Caco-2 (cell line): ENCODE results near the gene AP5S1. TPM values are rescaled to one million over a fixed set of nuclear protein-coding genes. Genes with fewer than 3 reads are reported as not detected.

ENCODE experiments used
- BruUV-seq: library from RNA; stranded (reverse); fragments of 400-500 nt; replicated peaks from 2 replicates; lab custom pipeline; 2021; lab: Mats Ljungman, UMichigan
- CTCF ChIA-PET: fragments of 300-600 bp; sonication (Branson Sonifier 250); formaldehyde crosslinking; loops from one replicate; lab custom pipeline; 2022; ENCODE audit warnings: antibody characterized with exemption; lab: Charles Lee
- POLR2A ChIA-PET: fragments of 300-600 bp; sonication (Branson Sonifier 250); formaldehyde crosslinking; loops from one replicate; lab custom pipeline; 2022; ENCODE audit warnings: antibody characterized with exemption; lab: Charles Lee
- DNase-seq, 2 experiments: peaks; one replicate each; pipeline versions ENCODE4 v3.0.0 to v3.0.0-alpha.2; 2020 to 2022
- H3K27me3 ChIP-seq: replicated peaks from 2 replicates; pipeline ENCODE4 v1.6.0; 2011; ENCODE audit warnings: low read length; ENCODE audit not compliant: control insufficient read depth, insufficient read depth
- H3K36me3 ChIP-seq: 2 replicates; pipeline ENCODE4 v1.5.1; 2011; ENCODE audit warnings: low read length; ENCODE audit not compliant: control insufficient read depth, insufficient read depth
- H3K4me1 ChIP-seq: fragments of 250-450 bp; sonication (Bioruptor Pico); 2 replicates; pipeline ENCODE4 v1.5.1; 2020; ENCODE audit warnings: mild to moderate bottlenecking
- H3K4me3 ChIP-seq: 2 replicates; pipeline ENCODE4 v1.5.1; 2011; ENCODE audit warnings: low read depth, mild to moderate bottlenecking, control low read depth, low read length
- H3K9me3 ChIP-seq: fragments of 250-450 bp; sonication (Bioruptor Pico); 2 replicates; pipeline ENCODE4 v1.5.1; 2020; ENCODE audit warnings: mild to moderate bottlenecking, moderate library complexity
- H3K27ac Mint-ChIP-seq: one replicate; pipeline ENCODE4 v1.8.0; 2022; ENCODE audit warnings: mixed read lengths; ENCODE audit not compliant: unreplicated experiment
- H3K27me3 Mint-ChIP-seq: one replicate; pipeline ENCODE4 v1.8.0; 2022; ENCODE audit warnings: mixed read lengths; ENCODE audit not compliant: insufficient read depth, unreplicated experiment
- H3K36me3 Mint-ChIP-seq: one replicate; pipeline ENCODE4 v1.8.0; 2022; ENCODE audit warnings: mild to moderate bottlenecking, mixed read lengths; ENCODE audit not compliant: insufficient read depth, unreplicated experiment
- H3K4me1 Mint-ChIP-seq: one replicate; pipeline ENCODE4 v1.8.0; 2022; ENCODE audit warnings: low read depth, mixed read lengths; ENCODE audit not compliant: unreplicated experiment
- H3K4me3 Mint-ChIP-seq: one replicate; pipeline ENCODE4 v1.8.0; 2022; ENCODE audit warnings: mild to moderate bottlenecking, moderate library complexity, mixed read lengths; ENCODE audit not compliant: unreplicated experiment
- H3K9me3 Mint-ChIP-seq: one replicate; pipeline ENCODE4 v1.8.0; 2022; ENCODE audit warnings: mixed read lengths; ENCODE audit not compliant: unreplicated experiment
- intact Hi-C: fragments of 100-400 bp; cut with micrococcal nuclease; formaldehyde crosslinking; loops from one replicate; pipeline ENCODE4 v1.10.0; 2022; ENCODE audit not compliant: unreplicated experiment
- total RNA-seq: library from RNA; stranded (reverse); gene quantifications from 2 replicates; pipeline ENCODE4 v1.2.3, GENCODE V29; 2022
- TF ChIP-seq, protein P1 (sequence below), 2 experiments: fragments of 200-600 bp in 1 of 2; IDR thresholded peaks; 1 replicate in 1 of 2; 2 replicates in 1 of 2; pipeline versions ENCODE4 v1.5.1 to v1.8.0; 2011 to 2022; ENCODE audit warnings: antibody characterized with exemption in 1 of 2, control low read depth in 1 of 2, inconsistent platforms in 1 of 2, low read depth in 1 of 2, low read length in 1 of 2, mild to moderate bottlenecking in 1 of 2, moderate library complexity in 1 of 2; ENCODE audit not compliant: insufficient read depth in 1 of 2, severe bottlenecking in 1 of 2, unreplicated experiment in 1 of 2

The AP5S1 gene
- total RNA-seq, 1 experiment from 2014 or later, result 17.3 TPM

- H3K4me1 ChIP-seq, result peaks cover 36% of the 10 kb centered on the region
- TSS peak; percentile 53 for BruUV-seq
- Mint-ChIP-seq H3K36me3 (peaks cover 17% of the 10 kb centered on the region), H3K4me1 (peaks cover 25% of the 10 kb centered on the region), H3K9me3 (no peaks in the 10 kb centered on the region), H3K4me3 (peak overlapping the region; percentile 84), H3K27me3 (no peaks in the 10 kb centered on the region), H3K27ac (peak overlapping the region; percentile 93)
- intact Hi-C loops, result no loop called here
- TF ChIP-seq, protein P1, sequence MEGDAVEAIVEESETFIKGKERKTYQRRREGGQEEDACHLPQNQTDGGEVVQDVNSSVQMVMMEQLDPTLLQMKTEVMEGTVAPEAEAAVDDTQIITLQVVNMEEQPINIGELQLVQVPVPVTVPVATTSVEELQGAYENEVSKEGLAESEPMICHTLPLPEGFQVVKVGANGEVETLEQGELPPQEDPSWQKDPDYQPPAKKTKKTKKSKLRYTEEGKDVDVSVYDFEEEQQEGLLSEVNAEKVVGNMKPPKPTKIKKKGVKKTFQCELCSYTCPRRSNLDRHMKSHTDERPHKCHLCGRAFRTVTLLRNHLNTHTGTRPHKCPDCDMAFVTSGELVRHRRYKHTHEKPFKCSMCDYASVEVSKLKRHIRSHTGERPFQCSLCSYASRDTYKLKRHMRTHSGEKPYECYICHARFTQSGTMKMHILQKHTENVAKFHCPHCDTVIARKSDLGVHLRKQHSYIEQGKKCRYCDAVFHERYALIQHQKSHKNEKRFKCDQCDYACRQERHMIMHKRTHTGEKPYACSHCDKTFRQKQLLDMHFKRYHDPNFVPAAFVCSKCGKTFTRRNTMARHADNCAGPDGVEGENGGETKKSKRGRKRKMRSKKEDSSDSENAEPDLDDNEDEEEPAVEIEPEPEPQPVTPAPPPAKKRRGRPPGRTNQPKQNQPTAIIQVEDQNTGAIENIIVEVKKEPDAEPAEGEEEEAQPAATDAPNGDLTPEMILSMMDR (IDR thresholded peaks at IDR 0.05; ENCODE audit: insufficient read depth in 1 of 2, low read depth in 1 of 2, low read length in 1 of 2, severe bottlenecking in 1 of 2, unreplicated experiment in 1 of 2), result no peak
- H3K9me3 ChIP-seq, result no peaks in the 10 kb centered on the region
- H3K36me3 ChIP-seq, result peaks cover 7% of the 10 kb centered on the region
- H3K27me3 ChIP-seq, result no peaks in the 10 kb centered on the region
- DNase-seq, result peak in 1 of 2 experiments; percentile 45
- CTCF ChIA-PET, result interaction anchor here (0.6 to 1.9 kb wide), 4 partner anchors 10 to 80 kb away, joined by 3 to 18 read pairs (median 4); partner anchors contain the start of genes AP5S1 and CENPB
- POLR2A ChIA-PET, result interaction anchor here (0.5 to 1.8 kb wide), 7 partner anchors 10 to 375 kb away, joined by 3 to 11 read pairs (median 4); partner anchors contain the start of genes ADISSP, AP5S1 and CENPB
- H3K4me3 ChIP-seq, result peak overlapping the region; percentile 69
These were observed 23.7 kb upstream of the AP5S1 start for GRCh38 chr20:3796477-3797225.

DNA sequence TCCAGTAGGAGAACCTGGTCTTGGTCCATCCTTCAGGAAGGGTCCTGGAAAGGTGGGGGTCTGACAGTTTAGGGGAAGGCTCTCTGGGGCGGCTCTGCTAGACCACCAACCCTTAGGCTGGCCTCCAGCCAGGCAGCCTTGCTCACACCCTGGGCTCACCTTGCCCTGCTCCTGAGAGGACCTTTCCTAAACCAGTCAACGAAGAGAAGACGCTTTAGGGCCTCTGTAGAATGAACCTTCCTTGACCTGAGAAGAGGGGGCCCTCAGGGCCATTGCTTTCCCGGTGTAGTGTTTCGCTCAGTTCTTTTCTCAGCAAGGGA, 23.2 kb upstream of the AP5S1 start:
- Histone ChIP-seq H3K4me1 (peaks cover 36% of the 10 kb centered on the region), H3K36me3 (peaks cover 7% of the 10 kb centered on the region), H3K4me3 (peak overlapping the region; percentile 69), H3K9me3 (no peaks in the 10 kb centered on the region), H3K27me3 (no peaks in the 10 kb centered on the region)
- intact Hi-C loops, result no loop called here
- Mint-ChIP-seq H3K27ac (peak overlapping the region; percentile 19), H3K9me3 (no peaks in the 10 kb centered on the region), H3K36me3 (peaks cover 21% of the 10 kb centered on the region), H3K4me1 (peaks cover 25% of the 10 kb centered on the region), H3K27me3 (no peaks in the 10 kb centered on the region), H3K4me3 (peak overlapping the region; percentile 84)
- CTCF ChIA-PET, result interaction anchor here (1.9 kb wide), 1 partner anchor 22 kb away, joined by 18 read pairs; no protein-coding TSS in a partner anchor
- TF ChIP-seq, protein P1 (IDR thresholded peaks at IDR 0.05; ENCODE audit: insufficient read depth in 1 of 2, low read depth in 1 of 2, low read length in 1 of 2, severe bottlenecking in 1 of 2, unreplicated experiment in 1 of 2), result no peak
- no TSS peak for BruUV-seq
- POLR2A ChIA-PET, result no interaction called here
- DNase-seq, result no peak

- peaks cover 27% of the 10 kb centered on the region for H3K36me3 Mint-ChIP-seq
- peak overlapping the region; percentile 74 for H3K27ac Mint-ChIP-seq
- no peaks in the 10 kb centered on the region for H3K9me3 ChIP-seq
- TF ChIP-seq, protein P1 (IDR thresholded peaks at IDR 0.05; ENCODE audit: insufficient read depth in 1 of 2, low read depth in 1 of 2, low read length in 1 of 2, severe bottlenecking in 1 of 2, unreplicated experiment in 1 of 2), result no peak
- no peaks in the 10 kb centered on the region for H3K27me3 Mint-ChIP-seq
- ChIA-PET CTCF (interaction anchor here (0.7 kb wide), 1 partner anchor 21 kb away, joined by 7 read pairs; no protein-coding TSS in a partner anchor), POLR2A (no interaction called here)
- H3K4me1 Mint-ChIP-seq, result peaks cover 25% of the 10 kb centered on the region
- H3K4me1 ChIP-seq, result peaks cover 36% of the 10 kb centered on the region
- no peak for DNase-seq
- intact Hi-C loops, result no loop called here
- H3K4me3 Mint-ChIP-seq, result peak overlapping the region; percentile 84
- no peaks in the 10 kb centered on the region for H3K9me3 Mint-ChIP-seq
- no peaks in the 10 kb centered on the region for H3K27me3 ChIP-seq
- BruUV-seq, result no TSS peak
- H3K4me3 ChIP-seq, result no peak overlapping the region; the same call in 1 of the 2 replicates
- peaks cover 7% of the 10 kb centered on the region for H3K36me3 ChIP-seq
These were observed 22.6 kb upstream of the AP5S1 start for GRCh38 chr20:3797592-3798372.
